ENCODE measurements around the gene MAPK13.
"Not testable (repeated sequence)": the region's sequence is repeated elsewhere in the genome, so short reads cannot be mapped to it uniquely, and the experiment has no call there.

MAPK13 gene

DNA sequence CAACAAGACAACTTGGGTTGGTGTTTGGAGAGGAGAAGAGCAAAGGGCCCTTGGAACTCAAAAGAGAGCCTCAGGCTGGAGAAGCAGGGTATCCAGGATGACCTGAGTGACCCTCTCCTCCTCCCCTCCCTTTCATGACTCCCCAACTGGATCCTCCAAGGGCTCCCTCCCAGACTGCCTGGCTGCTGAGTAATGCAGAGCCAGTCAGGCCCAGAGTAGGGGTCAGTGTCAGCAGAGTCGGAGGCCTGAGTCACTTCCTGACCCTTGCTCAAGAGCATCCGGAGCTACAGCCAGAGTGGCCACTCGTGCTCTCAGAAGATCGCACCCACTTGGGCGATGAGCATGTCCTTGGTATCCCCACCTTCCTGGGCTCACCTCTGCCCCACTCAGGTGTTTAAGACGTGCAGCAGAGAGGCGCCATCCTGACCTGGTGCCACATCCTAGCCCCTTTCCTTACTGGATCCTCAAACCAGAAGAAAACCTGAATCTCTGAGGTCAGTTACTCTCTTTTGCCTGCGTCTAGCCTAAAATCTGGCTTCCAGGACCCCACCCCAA lies 2.8 kb upstream of the MAPK13 start:
- H3K4me3 ChIP-seq (ENCODE audit: control insufficient read depth, low read depth, low read length): no peak overlapping the region
- peak; percentile 48 for DNase-seq (ENCODE audit: low read depth)
- TF ChIP-seq, protein P1, sequence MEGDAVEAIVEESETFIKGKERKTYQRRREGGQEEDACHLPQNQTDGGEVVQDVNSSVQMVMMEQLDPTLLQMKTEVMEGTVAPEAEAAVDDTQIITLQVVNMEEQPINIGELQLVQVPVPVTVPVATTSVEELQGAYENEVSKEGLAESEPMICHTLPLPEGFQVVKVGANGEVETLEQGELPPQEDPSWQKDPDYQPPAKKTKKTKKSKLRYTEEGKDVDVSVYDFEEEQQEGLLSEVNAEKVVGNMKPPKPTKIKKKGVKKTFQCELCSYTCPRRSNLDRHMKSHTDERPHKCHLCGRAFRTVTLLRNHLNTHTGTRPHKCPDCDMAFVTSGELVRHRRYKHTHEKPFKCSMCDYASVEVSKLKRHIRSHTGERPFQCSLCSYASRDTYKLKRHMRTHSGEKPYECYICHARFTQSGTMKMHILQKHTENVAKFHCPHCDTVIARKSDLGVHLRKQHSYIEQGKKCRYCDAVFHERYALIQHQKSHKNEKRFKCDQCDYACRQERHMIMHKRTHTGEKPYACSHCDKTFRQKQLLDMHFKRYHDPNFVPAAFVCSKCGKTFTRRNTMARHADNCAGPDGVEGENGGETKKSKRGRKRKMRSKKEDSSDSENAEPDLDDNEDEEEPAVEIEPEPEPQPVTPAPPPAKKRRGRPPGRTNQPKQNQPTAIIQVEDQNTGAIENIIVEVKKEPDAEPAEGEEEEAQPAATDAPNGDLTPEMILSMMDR (IDR thresholded peaks at IDR 0.05; ENCODE audit: control insufficient read depth, insufficient read depth, low read depth, low read length, missing control alignments): no peak

DNA sequence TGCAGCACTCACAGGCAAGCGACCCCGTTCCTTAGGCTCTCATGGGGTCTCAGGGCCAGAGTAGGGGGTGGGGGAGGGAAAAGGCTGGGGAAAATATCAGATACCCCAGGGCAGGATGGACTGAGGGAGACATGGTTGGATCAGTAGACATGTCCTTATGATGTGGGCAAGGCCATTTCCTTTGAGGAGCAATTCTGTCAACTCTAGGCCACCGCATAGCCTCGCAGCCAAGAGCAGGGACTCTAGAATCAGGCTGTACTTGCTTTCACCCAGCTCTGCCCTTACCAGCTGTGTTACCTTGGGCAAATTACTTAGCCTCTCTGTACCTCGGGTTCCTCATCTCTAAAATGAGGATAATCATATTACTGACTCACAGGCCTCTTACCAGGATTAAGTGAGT lies 2.2 kb upstream of the MAPK13 start:
- no peak overlapping the region for H3K4me3 ChIP-seq (ENCODE audit: control insufficient read depth, low read depth, low read length)
- no peak for DNase-seq (ENCODE audit: low read depth)
- TF ChIP-seq, protein P1 (IDR thresholded peaks at IDR 0.05; ENCODE audit: control insufficient read depth, insufficient read depth, low read depth, low read length, missing control alignments): no peak

DNA sequence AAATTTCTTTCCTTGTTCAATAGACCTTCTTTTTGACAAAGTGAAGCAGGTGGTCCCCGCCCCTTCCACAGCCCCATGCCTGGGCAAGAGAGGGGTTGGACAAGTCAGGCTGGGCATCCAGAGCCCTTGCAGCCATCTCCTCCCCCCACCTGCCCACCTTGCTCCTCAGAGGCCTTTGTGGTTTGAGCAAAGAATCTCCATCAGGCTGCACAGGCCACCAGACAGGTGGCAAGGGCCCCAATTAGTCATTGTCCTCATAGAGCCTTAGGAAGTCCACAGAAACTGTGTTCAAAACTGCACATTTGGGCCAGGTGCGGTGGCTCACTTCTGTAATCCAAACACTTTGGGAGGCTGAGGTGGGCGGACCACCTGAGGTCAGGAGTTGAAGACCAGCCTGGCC lies 1.5 kb upstream of the MAPK13 start:
- no peak overlapping the region for H3K4me3 ChIP-seq (ENCODE audit: control insufficient read depth, low read depth, low read length)
- TF ChIP-seq, protein P1 (IDR thresholded peaks at IDR 0.05; ENCODE audit: control insufficient read depth, insufficient read depth, low read depth, low read length, missing control alignments): no peak
- no peak for DNase-seq (ENCODE audit: low read depth)

DNA sequence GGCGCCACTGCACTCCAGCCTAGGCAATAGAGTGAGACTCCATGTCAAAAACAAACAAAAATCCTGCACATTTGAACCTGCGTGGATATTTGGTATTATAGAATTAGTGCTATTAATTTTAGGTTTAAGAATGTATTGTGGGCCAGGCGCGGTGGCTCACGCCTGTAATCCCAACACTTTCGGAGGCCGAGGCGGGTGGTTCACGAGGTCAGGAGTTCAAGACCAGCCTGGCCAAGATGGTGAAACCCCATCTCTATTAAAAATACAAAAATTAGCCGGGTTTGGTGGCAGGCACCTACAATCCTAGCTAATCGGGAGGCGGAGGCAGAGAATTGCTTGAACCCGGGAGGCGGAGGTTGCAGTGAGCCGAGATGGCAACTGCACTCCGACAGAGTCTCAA lies 979 bp upstream of the MAPK13 start:
- DNase-seq (ENCODE audit: low read depth); H3K4me3 ChIP-seq (ENCODE audit: control insufficient read depth, low read depth, low read length): not testable (repeated sequence)

DNA sequence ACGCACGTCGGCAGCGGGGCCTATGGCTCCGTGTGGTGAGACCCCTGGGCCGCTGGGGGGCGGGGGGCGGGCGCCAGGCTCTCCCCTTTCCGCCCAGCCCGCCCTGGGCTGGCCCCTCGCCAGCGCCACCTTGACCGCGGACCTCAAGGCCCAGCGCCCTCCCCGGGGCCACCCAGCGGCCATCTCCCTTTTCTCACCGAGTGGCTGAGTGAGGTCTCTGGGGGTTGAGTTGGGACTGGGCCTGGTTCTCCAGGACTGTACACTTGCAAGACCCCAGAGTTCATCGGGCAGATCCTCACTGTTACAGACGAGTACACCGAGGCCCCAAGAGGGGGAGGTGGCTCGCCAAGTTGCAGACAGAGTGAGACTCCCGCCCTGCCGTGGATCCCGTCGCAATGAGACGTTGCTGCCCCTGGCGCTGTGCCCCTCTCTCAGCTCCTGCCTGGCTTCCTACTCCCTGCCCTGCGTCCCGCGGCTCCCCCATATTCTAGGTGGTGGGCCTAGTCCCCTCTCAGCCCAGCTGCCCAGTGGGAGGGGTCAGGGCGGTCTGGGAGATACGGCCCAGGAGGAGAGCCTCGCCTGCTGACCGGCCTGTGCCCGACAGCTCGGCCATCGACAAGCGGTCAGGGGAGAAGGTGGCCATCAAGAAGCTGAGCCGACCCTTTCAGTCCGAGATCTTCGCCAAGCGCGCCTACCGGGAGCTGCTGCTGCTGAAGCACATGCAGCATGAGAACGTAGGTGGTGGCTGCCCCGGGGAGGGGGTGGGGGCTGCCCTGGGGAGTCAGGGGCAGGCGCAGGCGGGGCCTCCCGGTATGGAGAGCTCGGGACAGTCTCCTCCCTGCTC lies 576 bp downstream of the MAPK13 start:
- no peak overlapping the region; the same call in 1 of the 2 replicates for H3K4me3 ChIP-seq (ENCODE audit: control insufficient read depth, low read depth, low read length)
- DNase-seq (ENCODE audit: low read depth): no peak
- TF ChIP-seq, protein P1 (IDR thresholded peaks at IDR 0.05; ENCODE audit: control insufficient read depth, insufficient read depth, low read depth, low read length, missing control alignments): no peak

DNA sequence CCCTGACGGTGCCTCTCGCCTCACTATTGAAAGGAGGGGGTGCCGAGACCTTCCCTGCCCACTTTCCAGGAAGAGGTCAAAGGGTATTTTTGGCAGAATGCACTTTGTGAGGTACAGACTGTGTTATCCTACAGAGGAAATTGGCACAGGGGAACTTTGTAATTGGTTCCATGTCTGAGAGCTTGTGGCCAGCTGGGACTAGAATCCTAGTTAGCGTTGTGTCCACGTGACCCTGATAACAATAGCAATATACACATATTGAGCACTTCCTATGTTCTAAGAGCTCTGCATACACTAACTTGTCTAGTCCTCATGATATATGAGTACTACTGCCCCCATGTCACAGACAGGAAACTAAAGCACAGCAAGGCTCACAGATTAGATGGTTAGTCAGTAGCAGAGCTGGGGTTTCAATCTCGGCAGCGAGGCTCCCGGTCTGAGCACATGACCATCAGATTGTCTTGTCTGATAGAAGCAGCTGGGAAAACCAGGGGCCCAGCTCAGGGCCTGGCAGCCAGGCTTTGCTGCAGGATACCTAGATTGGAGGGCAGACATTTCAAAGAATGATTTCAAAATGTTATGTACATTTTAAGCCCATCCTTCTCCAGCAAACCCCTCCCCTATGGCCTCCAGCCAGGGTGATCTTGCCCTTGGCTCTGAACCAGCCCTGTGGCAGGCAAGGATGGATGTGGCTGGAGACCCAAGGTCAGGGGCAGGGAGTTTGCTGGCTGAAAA lies 1.4 kb downstream of the MAPK13 start:
- no peak overlapping the region for H3K4me3 ChIP-seq (ENCODE audit: control insufficient read depth, low read depth, low read length)

More for the DNA sequence above, 1.4 kb downstream of the MAPK13 start:
- TF ChIP-seq, protein P1 (IDR thresholded peaks at IDR 0.05; ENCODE audit: control insufficient read depth, insufficient read depth, low read depth, low read length, missing control alignments): no peak
- peak; percentile 13 for DNase-seq (ENCODE audit: low read depth)
